Measurements from ENCODE around the gene SENP1.

SENP1 gene

GRCh38 chr12:48106681-48107613, 1.1 kb upstream of the SENP1 start:
- no peak for TF ChIP-seq CTCF (conservative IDR thresholded peaks at IDR 0.05; ENCODE audit: low read length)
- no peak for TF ChIP-seq EZH2phosphoT487 (IDR thresholded peaks at IDR 0.05; ENCODE audit: borderline replicate concordance)
- peak overlapping the region; percentile 96 for H2AFZ ChIP-seq (ENCODE audit: low read length)
- H3F3A ChIP-seq (ENCODE audit: low read depth) = no peaks in the 10 kb centered on the region
- H3K4me2 ChIP-seq (ENCODE audit: low read depth, low read length, poor library complexity, severe bottlenecking) = peak overlapping the region; percentile 97
- peaks cover 26% of the 10 kb centered on the region for H3K4me1 ChIP-seq (ENCODE audit: insufficient read depth, low read length, poor library complexity, severe bottlenecking)
- peak overlapping the region; percentile 86 for H3K9ac ChIP-seq (ENCODE audit: low read depth, low read length, poor library complexity, severe bottlenecking)
- peaks cover 16% of the 10 kb centered on the region for H4K20me1 ChIP-seq (ENCODE audit: insufficient read depth, low read length, poor library complexity, severe bottlenecking)
- no peaks in the 10 kb centered on the region for H3K9me3 ChIP-seq (ENCODE audit: insufficient read depth, low read depth, low read length)
- H3K36me3 ChIP-seq (ENCODE audit: insufficient read depth, low read length) = no peaks in the 10 kb centered on the region
- H3K9me2 ChIP-seq (replicated peaks; ENCODE audit: low read depth, low read length) = no peaks in the 10 kb centered on the region
- no peaks in the 10 kb centered on the region for H3K27me3 ChIP-seq (ENCODE audit: insufficient read depth, low read length, poor library complexity, severe bottlenecking)
- H3K4me3 ChIP-seq (ENCODE audit: low read length, poor library complexity, severe bottlenecking) = peak overlapping the region; percentile 88
- H3K79me2 ChIP-seq (ENCODE audit: insufficient read depth, low read length) = peaks cover 42% of the 10 kb centered on the region

- no peaks in the 10 kb centered on the region for H3K9me3 ChIP-seq (ENCODE audit: insufficient read depth, low read depth, low read length)
- peak overlapping the region; percentile 97 for H3K4me2 ChIP-seq (ENCODE audit: low read depth, low read length, poor library complexity, severe bottlenecking)
- peaks cover 57% of the 10 kb centered on the region for H3K79me2 ChIP-seq (ENCODE audit: insufficient read depth, low read length)
- peaks cover 20% of the 10 kb centered on the region for H4K20me1 ChIP-seq (ENCODE audit: insufficient read depth, low read length, poor library complexity, severe bottlenecking)
- H3K27me3 ChIP-seq (ENCODE audit: insufficient read depth, low read length, poor library complexity, severe bottlenecking) = no peaks in the 10 kb centered on the region
- H2AFZ ChIP-seq (ENCODE audit: low read length) = peak overlapping the region; percentile 96
- peak overlapping the region; percentile 86 for H3K9ac ChIP-seq (ENCODE audit: low read depth, low read length, poor library complexity, severe bottlenecking)
- H3K36me3 ChIP-seq (ENCODE audit: insufficient read depth, low read length) = no peaks in the 10 kb centered on the region
- H3F3A ChIP-seq (ENCODE audit: low read depth) = no peaks in the 10 kb centered on the region
- H3K4me3 ChIP-seq (ENCODE audit: low read length, poor library complexity, severe bottlenecking) = peak overlapping the region; percentile 88
- TF ChIP-seq EZH2phosphoT487 (IDR thresholded peaks at IDR 0.05; ENCODE audit: borderline replicate concordance) = no peak
- no peak for TF ChIP-seq CTCF (conservative IDR thresholded peaks at IDR 0.05; ENCODE audit: low read length)
- peaks cover 33% of the 10 kb centered on the region for H3K4me1 ChIP-seq (ENCODE audit: insufficient read depth, low read length, poor library complexity, severe bottlenecking)
- H3K9me2 ChIP-seq (replicated peaks; ENCODE audit: low read depth, low read length) = no peaks in the 10 kb centered on the region
Observed at GRCh38 chr12:48105321-48105866, 485 bp downstream of the SENP1 start.

- no peaks in the 10 kb centered on the region for H3K36me3 ChIP-seq (ENCODE audit: insufficient read depth, low read length)
- H4K20me1 ChIP-seq (ENCODE audit: insufficient read depth, low read length, poor library complexity, severe bottlenecking) = peaks cover 23% of the 10 kb centered on the region
- peak overlapping the region; percentile 97 for H3K4me2 ChIP-seq (ENCODE audit: low read depth, low read length, poor library complexity, severe bottlenecking)
- H3K79me2 ChIP-seq (ENCODE audit: insufficient read depth, low read length) = peaks cover 65% of the 10 kb centered on the region
- no peaks in the 10 kb centered on the region for H3K27me3 ChIP-seq (ENCODE audit: insufficient read depth, low read length, poor library complexity, severe bottlenecking)
- peak overlapping the region; percentile 86 for H3K9ac ChIP-seq (ENCODE audit: low read depth, low read length, poor library complexity, severe bottlenecking)
- no peaks in the 10 kb centered on the region for H3F3A ChIP-seq (ENCODE audit: low read depth)
- peaks cover 37% of the 10 kb centered on the region for H3K4me1 ChIP-seq (ENCODE audit: insufficient read depth, low read length, poor library complexity, severe bottlenecking)
- TF ChIP-seq CTCF (conservative IDR thresholded peaks at IDR 0.05; ENCODE audit: low read length) (no peak), EZH2phosphoT487 (IDR thresholded peaks at IDR 0.05; ENCODE audit: borderline replicate concordance) (no peak)
- peak overlapping the region; percentile 88 for H3K4me3 ChIP-seq (ENCODE audit: low read length, poor library complexity, severe bottlenecking)
- no peaks in the 10 kb centered on the region for H3K9me2 ChIP-seq (replicated peaks; ENCODE audit: low read depth, low read length)
- H3K9me3 ChIP-seq (ENCODE audit: insufficient read depth, low read depth, low read length) = no peaks in the 10 kb centered on the region
- H2AFZ ChIP-seq (ENCODE audit: low read length) = no peak overlapping the region
Observed at GRCh38 chr12:48104531-48104930, 1.3 kb downstream of the SENP1 start.

Measured in Loucy (cell line).